HEK293 (cell line): ENCODE data around the gene LPP.
"Not testable (repeated sequence)": the region's sequence is repeated elsewhere in the genome, so short reads cannot be mapped to it uniquely, and the experiment has no call there.

Source experiments
- CTCF ChIA-PET: fragments of 350-600 bp; formaldehyde crosslinking; extraction: SDS; loops from one replicate; lab custom pipeline; 2021; ENCODE audit warnings: antibody characterized with exemption; lab: Yijun Ruan, JAX
- POLR2A ChIA-PET: fragments of 300-600 bp; formaldehyde crosslinking; extraction: SDS; loops from one replicate; lab custom pipeline; 2020; ENCODE audit warnings: antibody characterized with exemption, inconsistent platforms; lab: Yijun Ruan, JAX
- H3K27ac ChIP-seq: fragments of 200-500 bp; sonication (Bioruptor generic); 2 replicates; pipeline ENCODE4 v1.5.1; 2014; ENCODE audit warnings: low read depth, low read length, control low read depth, inconsistent platforms; ENCODE audit errors: extremely low read depth
- H3K36me3 ChIP-seq, 2 experiments: fragments of 200-500 bp in 1 of 2; sonication (Bioruptor generic) in 1 of 2; 1 replicate in 1 of 2; 2 replicates in 1 of 2; pipeline ENCODE4 v1.5.1; 2014 to 2017; ENCODE audit warnings: inconsistent platforms in 2 of 2, low read length in 2 of 2; ENCODE audit not compliant: control insufficient read depth in 2 of 2, insufficient read depth in 1 of 2
- H3K4me1 ChIP-seq: fragments of 200-500 bp; sonication (Bioruptor generic); 2 replicates; pipeline ENCODE4 v1.5.1; 2014; ENCODE audit warnings: mild to moderate bottlenecking, low read length, inconsistent platforms; ENCODE audit not compliant: control insufficient read depth, insufficient read depth
- H3K4me3 ChIP-seq: 2 replicates; pipeline ENCODE4 v1.5.1; 2011; ENCODE audit warnings: low read depth, mild to moderate bottlenecking, control low read depth, low read length, moderate library complexity
- H3K9me3 ChIP-seq: fragments of 200-500 bp; sonication (Bioruptor generic); 2 replicates; pipeline ENCODE4 v1.5.1; 2014; ENCODE audit warnings: low read depth, low read length, inconsistent platforms; ENCODE audit not compliant: control insufficient read depth, insufficient read depth
- GLIS1 ChIP-seq: fragments of 450-650 bp; formaldehyde crosslinking; IDR thresholded peaks from 2 replicates; pipeline ENCODE4 v1.5.1; 2016; ENCODE audit warnings: missing biosample characterization, missing genetic modification characterization
- SETDB1 ChIP-seq: IDR thresholded peaks from one replicate; pipeline ENCODE4 v1.6.1; 2017; ENCODE audit warnings: mild to moderate bottlenecking, low read length, moderate library complexity, mixed read lengths; ENCODE audit not compliant: insufficient read length
- TRIM28 ChIP-seq: IDR thresholded peaks from 2 replicates; pipeline ENCODE4 v1.6.1; 2011; ENCODE audit warnings: low read length, control low read depth, borderline replicate concordance
- ZBTB7A ChIP-seq: fragments of 450-650 bp; formaldehyde crosslinking; IDR thresholded peaks from 2 replicates; pipeline ENCODE4 v1.5.1; 2016; ENCODE audit warnings: low read depth, missing biosample characterization, missing genetic modification characterization
- ZNF146 ChIP-seq: fragments of 450-650 bp; formaldehyde crosslinking; IDR thresholded peaks from 2 replicates; pipeline ENCODE4 v1.5.1; 2016; ENCODE audit warnings: missing biosample characterization, missing genetic modification characterization
- ZNF211 ChIP-seq: fragments of 450-650 bp; formaldehyde crosslinking; IDR thresholded peaks from 2 replicates; pipeline ENCODE4 v1.5.1; 2016; ENCODE audit warnings: low read depth, missing biosample characterization, missing genetic modification characterization
- ZNF24 ChIP-seq: fragments of 450-650 bp; formaldehyde crosslinking; IDR thresholded peaks from 2 replicates; pipeline ENCODE4 v1.5.1; 2016; ENCODE audit warnings: missing biosample characterization, missing genetic modification characterization
- ZNF366 ChIP-seq: fragments of 450-650 bp; formaldehyde crosslinking; conservative IDR thresholded peaks from 2 replicates; pipeline ENCODE4 v1.5.1; 2016; ENCODE audit warnings: missing biosample characterization, missing genetic modification characterization
- ZNF37A ChIP-seq: fragments of 450-650 bp; IDR thresholded peaks from 2 replicates; pipeline ENCODE4 v1.5.1; 2018; ENCODE audit warnings: missing biosample characterization, missing genetic modification characterization
- ZNF488 ChIP-seq: fragments of 450-650 bp; formaldehyde crosslinking; IDR thresholded peaks from 2 replicates; pipeline ENCODE4 v1.5.1; 2016; ENCODE audit warnings: missing biosample characterization, missing genetic modification characterization
- ZNF521 ChIP-seq: fragments of 450-650 bp; formaldehyde crosslinking; IDR thresholded peaks from 2 replicates; pipeline ENCODE4 v1.5.1; 2017; ENCODE audit warnings: missing biosample characterization, mild to moderate bottlenecking, missing genetic modification characterization
- ZNF561 ChIP-seq: fragments of 450-650 bp; IDR thresholded peaks from 2 replicates; pipeline ENCODE4 v1.5.1; 2018; ENCODE audit warnings: missing biosample characterization, missing genetic modification characterization, borderline replicate concordance
- ZNF596 ChIP-seq: fragments of 450-650 bp; IDR thresholded peaks from 2 replicates; pipeline ENCODE4 v1.5.0; 2018; ENCODE audit warnings: missing biosample characterization, mild to moderate bottlenecking, missing genetic modification characterization, moderate library complexity
- ZNF600 ChIP-seq: fragments of 450-650 bp; formaldehyde crosslinking; IDR thresholded peaks from 2 replicates; pipeline ENCODE4 v1.5.1; 2016; ENCODE audit warnings: missing biosample characterization, missing genetic modification characterization
- ZNF639 ChIP-seq: fragments of 450-650 bp; formaldehyde crosslinking; IDR thresholded peaks from 2 replicates; pipeline ENCODE4 v1.5.1; 2016; ENCODE audit warnings: missing biosample characterization, missing genetic modification characterization
- TF ChIP-seq, protein P1 (sequence below): sonication (generic); formaldehyde crosslinking; IDR thresholded peaks from 2 replicates; pipeline ENCODE4 v1.8.1; 2022; ENCODE audit warnings: mild to moderate bottlenecking, moderate library complexity, missing genetic modification reagents
- TF ChIP-seq, protein P2 (sequence below): fragments of 450-650 bp; formaldehyde crosslinking; IDR thresholded peaks from 2 replicates; pipeline ENCODE4 v1.5.1; 2016; ENCODE audit warnings: missing biosample characterization, missing genetic modification characterization
- TF ChIP-seq, protein P3 (sequence below): fragments of 450-650 bp; formaldehyde crosslinking; IDR thresholded peaks from 2 replicates; pipeline ENCODE4 v1.5.1; 2016; ENCODE audit warnings: missing biosample characterization, missing genetic modification characterization
- TF ChIP-seq, protein P4 (sequence below): fragments of 450-650 bp; formaldehyde crosslinking; IDR thresholded peaks from 2 replicates; pipeline ENCODE4 v1.5.1; 2016; ENCODE audit warnings: missing biosample characterization, missing genetic modification characterization, borderline replicate concordance

The LPP gene

GRCh38 chr3:188421151-188421821 is 267.3 kb downstream of the LPP start (continued):
- no peak for TF ChIP-seq ZNF639 (tag by site-specific recombination)
- TF ChIP-seq, protein P1, sequence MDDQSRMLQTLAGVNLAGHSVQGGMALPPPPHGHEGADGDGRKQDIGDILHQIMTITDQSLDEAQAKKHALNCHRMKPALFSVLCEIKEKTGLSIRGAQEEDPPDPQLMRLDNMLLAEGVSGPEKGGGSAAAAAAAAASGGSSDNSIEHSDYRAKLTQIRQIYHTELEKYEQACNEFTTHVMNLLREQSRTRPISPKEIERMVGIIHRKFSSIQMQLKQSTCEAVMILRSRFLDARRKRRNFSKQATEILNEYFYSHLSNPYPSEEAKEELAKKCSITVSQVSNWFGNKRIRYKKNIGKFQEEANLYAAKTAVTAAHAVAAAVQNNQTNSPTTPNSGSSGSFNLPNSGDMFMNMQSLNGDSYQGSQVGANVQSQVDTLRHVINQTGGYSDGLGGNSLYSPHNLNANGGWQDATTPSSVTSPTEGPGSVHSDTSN (CRISPR knock-in tag) = no peak
- TF ChIP-seq, protein P2, sequence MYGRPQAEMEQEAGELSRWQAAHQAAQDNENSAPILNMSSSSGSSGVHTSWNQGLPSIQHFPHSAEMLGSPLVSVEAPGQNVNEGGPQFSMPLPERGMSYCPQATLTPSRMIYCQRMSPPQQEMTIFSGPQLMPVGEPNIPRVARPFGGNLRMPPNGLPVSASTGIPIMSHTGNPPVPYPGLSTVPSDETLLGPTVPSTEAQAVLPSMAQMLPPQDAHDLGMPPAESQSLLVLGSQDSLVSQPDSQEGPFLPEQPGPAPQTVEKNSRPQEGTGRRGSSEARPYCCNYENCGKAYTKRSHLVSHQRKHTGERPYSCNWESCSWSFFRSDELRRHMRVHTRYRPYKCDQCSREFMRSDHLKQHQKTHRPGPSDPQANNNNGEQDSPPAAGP (tag by site-specific recombination) = no peak
- TF ChIP-seq TRIM28 = no peak
- no peak for TF ChIP-seq ZBTB7A (tag by site-specific recombination)
- TF ChIP-seq ZNF37A (tag by site-specific recombination) = no peak
- TF ChIP-seq ZNF596 (tag by site-specific recombination) = no peak
- no peak for TF ChIP-seq ZNF561 (tag by site-specific recombination)

DNA sequence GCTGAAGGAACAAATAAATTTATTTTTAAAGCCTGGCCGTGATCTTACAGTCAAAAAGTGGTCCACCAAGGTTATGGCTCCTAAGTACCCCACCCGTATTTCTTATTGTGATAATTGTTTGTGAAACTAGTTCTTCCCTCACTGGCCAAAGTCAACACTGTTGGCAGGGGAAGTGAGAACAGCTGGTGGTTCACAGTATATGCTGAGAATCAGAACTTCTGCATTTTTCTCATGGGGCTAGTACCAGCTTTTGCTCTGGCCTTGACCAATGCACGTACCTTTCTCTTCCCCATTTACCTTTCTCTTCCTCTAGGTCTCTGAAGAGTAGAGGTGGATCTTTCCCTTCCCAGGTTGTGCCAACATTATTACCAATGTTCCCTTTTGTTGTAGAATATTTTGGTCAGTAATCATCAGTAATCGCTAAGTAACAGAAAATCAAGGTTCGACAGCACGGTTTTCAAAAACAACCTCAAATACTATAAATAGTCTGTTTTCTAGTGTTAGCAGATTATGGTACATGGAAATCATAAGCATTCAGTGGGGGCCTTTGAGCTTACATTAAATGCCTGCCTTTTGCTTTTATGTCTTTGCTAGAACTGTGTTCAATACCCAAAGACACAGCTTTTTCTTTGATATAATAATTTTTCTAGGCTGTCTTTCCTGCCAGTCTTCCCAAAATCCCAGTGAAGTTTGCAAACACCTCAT is 268.0 kb downstream of the LPP start:
- Histone ChIP-seq H3K27ac (no peak overlapping the region), H3K9me3 (no peaks in the 10 kb centered on the region), H3K4me1 (no peaks in the 10 kb centered on the region), H3K36me3 (no peaks in the 10 kb centered on the region), H3K4me3 (no peak overlapping the region)
- POLR2A ChIA-PET = no interaction called here
- CTCF ChIA-PET = no interaction called here
- TF ChIP-seq ZNF600 (tag by site-specific recombination) = no peak
- no peak for TF ChIP-seq ZNF146 (tag by site-specific recombination)
- TF ChIP-seq, protein P3, sequence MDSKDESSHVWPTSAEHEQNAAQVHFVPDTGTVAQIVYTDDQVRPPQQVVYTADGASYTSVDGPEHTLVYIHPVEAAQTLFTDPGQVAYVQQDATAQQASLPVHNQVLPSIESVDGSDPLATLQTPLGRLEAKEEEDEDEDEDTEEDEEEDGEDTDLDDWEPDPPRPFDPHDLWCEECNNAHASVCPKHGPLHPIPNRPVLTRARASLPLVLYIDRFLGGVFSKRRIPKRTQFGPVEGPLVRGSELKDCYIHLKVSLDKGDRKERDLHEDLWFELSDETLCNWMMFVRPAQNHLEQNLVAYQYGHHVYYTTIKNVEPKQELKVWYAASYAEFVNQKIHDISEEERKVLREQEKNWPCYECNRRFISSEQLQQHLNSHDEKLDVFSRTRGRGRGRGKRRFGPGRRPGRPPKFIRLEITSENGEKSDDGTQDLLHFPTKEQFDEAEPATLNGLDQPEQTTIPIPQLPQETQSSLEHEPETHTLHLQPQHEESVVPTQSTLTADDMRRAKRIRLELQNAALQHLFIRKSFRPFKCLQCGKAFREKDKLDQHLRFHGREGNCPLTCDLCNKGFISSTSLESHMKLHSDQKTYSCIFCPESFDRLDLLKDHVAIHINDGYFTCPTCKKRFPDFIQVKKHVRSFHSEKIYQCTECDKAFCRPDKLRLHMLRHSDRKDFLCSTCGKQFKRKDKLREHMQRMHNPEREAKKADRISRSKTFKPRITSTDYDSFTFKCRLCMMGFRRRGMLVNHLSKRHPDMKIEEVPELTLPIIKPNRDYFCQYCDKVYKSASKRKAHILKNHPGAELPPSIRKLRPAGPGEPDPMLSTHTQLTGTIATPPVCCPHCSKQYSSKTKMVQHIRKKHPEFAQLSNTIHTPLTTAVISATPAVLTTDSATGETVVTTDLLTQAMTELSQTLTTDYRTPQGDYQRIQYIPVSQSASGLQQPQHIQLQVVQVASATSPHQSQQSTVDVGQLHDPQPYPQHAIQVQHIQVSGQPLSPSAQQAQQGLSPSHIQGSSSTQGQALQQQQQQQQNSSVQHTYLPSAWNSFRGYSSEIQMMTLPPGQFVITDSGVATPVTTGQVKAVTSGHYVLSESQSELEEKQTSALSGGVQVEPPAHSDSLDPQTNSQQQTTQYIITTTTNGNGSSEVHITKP (tag by site-specific recombination) = no peak
- TF ChIP-seq GLIS1 (tag by site-specific recombination) = no peak
- TF ChIP-seq ZNF211 (tag by site-specific recombination) = no peak
- no peak for TF ChIP-seq SETDB1
- TF ChIP-seq ZNF366 (tag by site-specific recombination) = no peak
- no peak for TF ChIP-seq ZNF521 (tag by site-specific recombination)
- TF ChIP-seq, protein P4, sequence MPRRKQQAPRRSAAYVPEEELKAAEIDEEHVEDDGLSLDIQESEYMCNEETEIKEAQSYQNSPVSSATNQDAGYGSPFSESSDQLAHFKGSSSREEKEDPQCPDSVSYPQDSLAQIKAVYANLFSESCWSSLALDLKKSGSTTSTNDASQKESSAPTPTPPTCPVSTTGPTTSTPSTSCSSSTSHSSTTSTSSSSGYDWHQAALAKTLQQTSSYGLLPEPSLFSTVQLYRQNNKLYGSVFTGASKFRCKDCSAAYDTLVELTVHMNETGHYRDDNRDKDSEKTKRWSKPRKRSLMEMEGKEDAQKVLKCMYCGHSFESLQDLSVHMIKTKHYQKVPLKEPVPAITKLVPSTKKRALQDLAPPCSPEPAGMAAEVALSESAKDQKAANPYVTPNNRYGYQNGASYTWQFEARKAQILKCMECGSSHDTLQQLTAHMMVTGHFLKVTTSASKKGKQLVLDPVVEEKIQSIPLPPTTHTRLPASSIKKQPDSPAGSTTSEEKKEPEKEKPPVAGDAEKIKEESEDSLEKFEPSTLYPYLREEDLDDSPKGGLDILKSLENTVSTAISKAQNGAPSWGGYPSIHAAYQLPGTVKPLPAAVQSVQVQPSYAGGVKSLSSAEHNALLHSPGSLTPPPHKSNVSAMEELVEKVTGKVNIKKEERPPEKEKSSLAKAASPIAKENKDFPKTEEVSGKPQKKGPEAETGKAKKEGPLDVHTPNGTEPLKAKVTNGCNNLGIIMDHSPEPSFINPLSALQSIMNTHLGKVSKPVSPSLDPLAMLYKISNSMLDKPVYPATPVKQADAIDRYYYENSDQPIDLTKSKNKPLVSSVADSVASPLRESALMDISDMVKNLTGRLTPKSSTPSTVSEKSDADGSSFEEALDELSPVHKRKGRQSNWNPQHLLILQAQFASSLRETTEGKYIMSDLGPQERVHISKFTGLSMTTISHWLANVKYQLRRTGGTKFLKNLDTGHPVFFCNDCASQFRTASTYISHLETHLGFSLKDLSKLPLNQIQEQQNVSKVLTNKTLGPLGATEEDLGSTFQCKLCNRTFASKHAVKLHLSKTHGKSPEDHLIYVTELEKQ (tag by site-specific recombination) = no peak
- TF ChIP-seq ZNF488 (tag by site-specific recombination) = no peak
- TF ChIP-seq ZNF24 = no peak

GRCh38 chr3:188427981-188428380 is 274.0 kb downstream of the LPP start:
- CTCF ChIA-PET, H3K4me1 ChIP-seq, H3K4me3 ChIP-seq, H3K36me3 ChIP-seq, POLR2A ChIA-PET, H3K27ac ChIP-seq, H3K9me3 ChIP-seq: not testable (repeated sequence)
